Measurements from ENCODE around the gene PEX1. TPM values are rescaled to one million over a fixed set of nuclear protein-coding genes. Genes with fewer than 3 reads are reported as not detected.

The PEX1 gene
- total and polyA plus RNA-seq, 9 of the 15 experiments (the other 6 are each of a cell fraction or from before 2014, with no cell fraction given), result 9.4 to 32.2 (median 19.9) TPM

- TF ChIP-seq ZBTB40 (IDR thresholded peaks at IDR 0.05), result no peak
- no peak for TF ChIP-seq ZBTB40 (CRISPR knock-in tag; IDR thresholded peaks at IDR 0.05)
- no peak for TF ChIP-seq SIRT6 (IDR thresholded peaks at IDR 0.05; ENCODE audit: low read depth, low read length)
- TF ChIP-seq ZBTB1 (CRISPR knock-in tag; IDR thresholded peaks at IDR 0.05; ENCODE audit: borderline replicate concordance, low read depth), result no peak; the same call in 1 of the 2 replicates
- TF ChIP-seq SMC3 (conservative IDR thresholded peaks at IDR 0.05; ENCODE audit: insufficient read depth, low read depth, low read length), result no peak
- TF ChIP-seq ZNF717 (CRISPR knock-in tag; IDR thresholded peaks at IDR 0.05), result no peak
- no peak for TF ChIP-seq RBFOX2 (IDR thresholded peaks at IDR 0.05; ENCODE audit: low read depth, low read length)
- TF ChIP-seq EZH2 (IDR thresholded peaks at IDR 0.05; ENCODE audit: borderline replicate concordance, low read depth, low read length), result no peak
- TF ChIP-seq STAG1 (CRISPR knock-in tag; IDR thresholded peaks at IDR 0.05; ENCODE audit: borderline replicate concordance), result no peak
- TF ChIP-seq FOS (IDR thresholded peaks at IDR 0.05; ENCODE audit: extremely low read depth, insufficient read length), result no peak
- no peak for TF ChIP-seq TAF15 (IDR thresholded peaks at IDR 0.05; ENCODE audit: low read depth, low read length)
- no peak; the same call in 1 of the 2 replicates for TF ChIP-seq MAX (CRISPR knock-in tag; IDR thresholded peaks at IDR 0.05)
- no peak for TF ChIP-seq ZNF12 (CRISPR knock-in tag; IDR thresholded peaks at IDR 0.05)
- TF ChIP-seq PRPF4 (IDR thresholded peaks at IDR 0.05; ENCODE audit: insufficient read depth, low read depth, low read length, poor library complexity, severe bottlenecking), result no peak
- no peak; the same call in 1 of the 2 replicates for TF ChIP-seq SP1 (CRISPR knock-in tag; IDR thresholded peaks at IDR 0.05)
- TF ChIP-seq ZNF830 (CRISPR knock-in tag; IDR thresholded peaks at IDR 0.05), result no peak
- no peak for TF ChIP-seq SNIP1 (IDR thresholded peaks at IDR 0.05; ENCODE audit: low read depth)
- no peak for TF ChIP-seq RFX1 (IDR thresholded peaks at IDR 0.05)
Observed at GRCh38 chr7:92527300-92528187, 776 bp downstream of the PEX1 start (continued).

All from K562 (cell line).